Measurements from ENCODE around the gene SHC2.

GRCh38 chr19:388691-389090, 72.1 kb downstream of the SHC2 start:
- TF ChIP-seq CTCF (conservative IDR thresholded peaks at IDR 0.05; ENCODE audit: low read depth, low read length), result no peak
- no peak for TF ChIP-seq EZH2 (IDR thresholded peaks at IDR 0.05; ENCODE audit: borderline replicate concordance, low read depth, low read length, poor library complexity, severe bottlenecking)
